Sigmoid colon (tissue), 7 donors: Measurements from ENCODE around the gene ZNF445. TPM values are rescaled to one million over a fixed set of nuclear protein-coding genes. Genes with fewer than 3 reads are reported as not detected.
"Not testable (repeated sequence)": the region's sequence is repeated elsewhere in the genome, so short reads cannot be mapped to it uniquely, and the experiment has no call there.

Experiments
- DNase-seq: peaks from one replicate; pipeline ENCODE4 v3.0.0-alpha.2; 2019
- H3K27ac ChIP-seq, 4 donors: fragments of 200-600 bp; sonication (generic); one replicate each; pipeline ENCODE4 v1.5.1; 2016 to 2019; ENCODE audit warnings: mild to moderate bottlenecking in 1 of 4
- H3K27me3 ChIP-seq, 3 donors: fragments of 200-600 bp; sonication (generic); one replicate each; pipeline ENCODE4 v1.5.1; 2019; ENCODE audit warnings: mild to moderate bottlenecking in 1 of 3
- H3K36me3 ChIP-seq, 4 donors: fragments of 200-600 bp; sonication (generic); one replicate each; pipeline ENCODE4 v1.5.1; 2016 to 2019
- H3K4me1 ChIP-seq, 4 donors: fragments of 200-600 bp; sonication (generic); one replicate each; pipeline ENCODE4 v1.5.1; 2017 to 2019
- H3K4me3 ChIP-seq, 4 donors: fragments of 200-600 bp; sonication (generic); one replicate each; pipeline ENCODE4 v1.5.1; 2017 to 2019; ENCODE audit warnings: mild to moderate bottlenecking in 2 of 4, moderate library complexity in 1 of 4
- H3K9me3 ChIP-seq, 4 donors: fragments of 200-600 bp in 3 of 4; sonication (generic) in 3 of 4; one replicate each; pipeline versions ENCODE4 v1.5.1 to v1.6.1; 2013 to 2019
- EP300 ChIP-seq, 4 donors: sonication (generic); formaldehyde crosslinking; IDR thresholded peaks; one replicate each; pipeline ENCODE4 v1.6.1; 2017; ENCODE audit warnings: antibody characterized with exemption in 4 of 4
- POLR2A ChIP-seq, 2 donors: fragments of 450-650 bp; IDR thresholded peaks; one replicate each; pipeline ENCODE4 v1.6.1; 2016; ENCODE audit warnings: antibody characterized with exemption in 2 of 2, mild to moderate bottlenecking in 2 of 2, moderate library complexity in 2 of 2
- POLR2AphosphoS5 ChIP-seq, 4 donors: sonication (generic); formaldehyde crosslinking; IDR thresholded peaks; one replicate each; pipeline ENCODE4 v1.6.1; 2017; ENCODE audit warnings: antibody characterized with exemption in 4 of 4
- WGBS, 2 donors: extraction: QIAGEN DNeasy Blood & Tissue Kit; methylation state at CpG; one replicate each; pipeline ENCODE4 v1.1.7; 2013; 5-methylcytosine and 5-hydroxymethylcytosine counted together
- intact Hi-C: fragments of 100-400 bp; cut with DNase I; formaldehyde crosslinking; loops from one replicate; pipeline ENCODE4 v1.15.1; 2023
- polyA plus RNA-seq, 3 donors: library from polyadenylated mRNA; stranded (reverse); fragments of 200-250 nt; gene quantifications; one replicate each; pipeline ENCODE4 v1.2.3, GENCODE V29; 2013
- total RNA-seq, 4 donors: library from RNA; depleted of rRNA; stranded (reverse); fragments of >200 nt; gene quantifications; one replicate each; pipeline ENCODE4 v1.1.0, GENCODE V29; 2016
- TF ChIP-seq, protein P1 (sequence below), 4 experiments: fragments of 450-650 bp in 3 of 4; fragments of 200-600 bp in 1 of 4; IDR thresholded peaks; one replicate each; pipeline ENCODE4 v1.5.1; 2016 to 2019; ENCODE audit warnings: antibody characterized with exemption in 4 of 4, mild to moderate bottlenecking in 3 of 4, moderate library complexity in 2 of 4
- donor health status: healthy with polysubstance abuse.
- donor health status: Bipolar disorder and iron deficiency.
- donor health status: healthy.

The ZNF445 gene
- total and polyA plus RNA-seq, 7 donors = 1.2 to 13.3 (median 7.1) TPM

DNA sequence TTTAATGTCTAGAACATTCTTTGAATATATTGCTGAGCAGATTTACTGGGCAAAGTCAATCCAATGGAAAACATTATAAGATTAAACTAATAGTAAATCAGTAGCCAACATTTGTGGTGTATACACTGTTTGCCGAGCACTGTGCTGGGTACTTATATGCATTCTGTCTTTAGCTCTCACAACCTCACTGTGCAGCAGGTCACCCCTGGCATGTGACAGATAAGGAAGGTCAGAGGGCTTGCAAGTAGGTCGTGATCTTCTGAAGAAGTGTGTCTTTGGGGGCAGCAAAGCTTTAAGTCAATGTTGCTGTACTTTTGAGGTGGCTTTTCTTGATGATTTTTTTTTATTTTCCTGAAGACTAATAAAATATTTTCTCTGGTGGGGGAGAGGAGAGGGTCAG is 76.7 kb downstream of the ZNF445 start:
- Histone ChIP-seq H3K36me3 (peaks cover 0 to 42% (median 16%) of the 10 kb centered on the region in 4 donors), H3K9me3 (no peaks in the 10 kb centered on the region), H3K4me1 (no peaks in the 10 kb centered on the region), H3K27ac (no peak overlapping the region), H3K27me3 (no peaks in the 10 kb centered on the region), H3K4me3 (no peak overlapping the region)
- intact Hi-C loops = no loop called here
- DNase-seq = no peak
- TF ChIP-seq EP300 (IDR thresholded peaks at IDR 0.05) = no peak
- no peak for TF ChIP-seq POLR2AphosphoS5 (IDR thresholded peaks at IDR 0.05)
- TF ChIP-seq, protein P1, sequence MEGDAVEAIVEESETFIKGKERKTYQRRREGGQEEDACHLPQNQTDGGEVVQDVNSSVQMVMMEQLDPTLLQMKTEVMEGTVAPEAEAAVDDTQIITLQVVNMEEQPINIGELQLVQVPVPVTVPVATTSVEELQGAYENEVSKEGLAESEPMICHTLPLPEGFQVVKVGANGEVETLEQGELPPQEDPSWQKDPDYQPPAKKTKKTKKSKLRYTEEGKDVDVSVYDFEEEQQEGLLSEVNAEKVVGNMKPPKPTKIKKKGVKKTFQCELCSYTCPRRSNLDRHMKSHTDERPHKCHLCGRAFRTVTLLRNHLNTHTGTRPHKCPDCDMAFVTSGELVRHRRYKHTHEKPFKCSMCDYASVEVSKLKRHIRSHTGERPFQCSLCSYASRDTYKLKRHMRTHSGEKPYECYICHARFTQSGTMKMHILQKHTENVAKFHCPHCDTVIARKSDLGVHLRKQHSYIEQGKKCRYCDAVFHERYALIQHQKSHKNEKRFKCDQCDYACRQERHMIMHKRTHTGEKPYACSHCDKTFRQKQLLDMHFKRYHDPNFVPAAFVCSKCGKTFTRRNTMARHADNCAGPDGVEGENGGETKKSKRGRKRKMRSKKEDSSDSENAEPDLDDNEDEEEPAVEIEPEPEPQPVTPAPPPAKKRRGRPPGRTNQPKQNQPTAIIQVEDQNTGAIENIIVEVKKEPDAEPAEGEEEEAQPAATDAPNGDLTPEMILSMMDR (IDR thresholded peaks at IDR 0.05) = no peak
- no peak for TF ChIP-seq POLR2A (IDR thresholded peaks at IDR 0.05)
- WGBS, 2 donors = 75 to 86% methylated on average over 2 of the region's 2 CpGs

DNA sequence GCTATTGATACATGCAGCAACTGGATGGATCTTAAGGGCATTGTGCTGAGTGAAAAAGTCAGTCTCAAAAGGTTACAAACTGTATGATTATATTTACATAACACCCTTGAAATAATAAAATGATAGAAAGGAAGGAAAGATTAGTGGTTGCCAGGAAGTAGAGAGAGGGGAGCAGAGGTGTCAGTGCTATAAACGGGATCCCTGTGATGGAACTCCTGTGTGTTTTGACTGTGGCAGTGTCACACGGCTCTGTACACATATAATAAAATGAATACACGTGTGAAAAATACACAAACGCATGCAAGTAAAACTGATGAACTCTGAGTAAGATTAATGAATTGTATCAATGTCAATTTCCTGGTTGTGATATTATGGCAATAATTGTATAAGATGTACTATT is 78.6 kb downstream of the ZNF445 start:
- Histone ChIP-seq H3K9me3 (no peaks in the 10 kb centered on the region), H3K36me3 (peaks cover 0 to 42% (median 15%) of the 10 kb centered on the region in 4 donors), H3K4me1 (no peaks in the 10 kb centered on the region), H3K27me3 (no peaks in the 10 kb centered on the region), H3K27ac (no peak overlapping the region), H3K4me3 (no peak overlapping the region)
- no peak for TF ChIP-seq POLR2A (IDR thresholded peaks at IDR 0.05)
- TF ChIP-seq EP300 (IDR thresholded peaks at IDR 0.05) = no peak
- TF ChIP-seq POLR2AphosphoS5 (IDR thresholded peaks at IDR 0.05) = no peak
- TF ChIP-seq, protein P1 (IDR thresholded peaks at IDR 0.05) = no peak
- intact Hi-C loops = no loop called here
- 55 to 77% methylated on average over 4 of the region's 4 CpGs for WGBS, 2 donors
- DNase-seq = no peak

DNA sequence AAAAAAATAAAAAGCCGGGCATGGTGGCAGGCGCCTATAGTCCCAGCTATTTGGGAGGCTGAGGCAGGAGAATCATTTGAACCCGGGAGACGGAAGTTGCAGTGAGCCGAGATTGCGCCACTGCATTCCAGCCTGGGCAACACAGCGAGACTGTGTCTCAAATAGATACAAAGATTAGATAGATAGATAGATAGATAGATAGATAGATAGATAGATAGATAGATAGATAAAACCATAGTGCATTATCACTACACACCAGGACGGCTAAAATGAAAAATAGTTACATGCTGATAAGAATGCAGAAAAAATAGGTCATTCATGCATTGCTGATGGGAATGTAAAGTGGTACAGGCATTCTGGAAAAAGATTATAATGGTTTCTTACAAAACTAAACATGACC is 79.2 kb downstream of the ZNF445 start:
- intact Hi-C loops, H3K27ac ChIP-seq, H3K4me1 ChIP-seq, H3K27me3 ChIP-seq, DNase-seq, H3K9me3 ChIP-seq, H3K4me3 ChIP-seq: not testable (repeated sequence)
- H3K36me3 ChIP-seq = peaks cover 0 to 43% (median 13%) of the 10 kb centered on the region in 4 donors
- WGBS, 2 donors = 96 to 98% methylated on average over 8 of the region's 8 CpGs

DNA sequence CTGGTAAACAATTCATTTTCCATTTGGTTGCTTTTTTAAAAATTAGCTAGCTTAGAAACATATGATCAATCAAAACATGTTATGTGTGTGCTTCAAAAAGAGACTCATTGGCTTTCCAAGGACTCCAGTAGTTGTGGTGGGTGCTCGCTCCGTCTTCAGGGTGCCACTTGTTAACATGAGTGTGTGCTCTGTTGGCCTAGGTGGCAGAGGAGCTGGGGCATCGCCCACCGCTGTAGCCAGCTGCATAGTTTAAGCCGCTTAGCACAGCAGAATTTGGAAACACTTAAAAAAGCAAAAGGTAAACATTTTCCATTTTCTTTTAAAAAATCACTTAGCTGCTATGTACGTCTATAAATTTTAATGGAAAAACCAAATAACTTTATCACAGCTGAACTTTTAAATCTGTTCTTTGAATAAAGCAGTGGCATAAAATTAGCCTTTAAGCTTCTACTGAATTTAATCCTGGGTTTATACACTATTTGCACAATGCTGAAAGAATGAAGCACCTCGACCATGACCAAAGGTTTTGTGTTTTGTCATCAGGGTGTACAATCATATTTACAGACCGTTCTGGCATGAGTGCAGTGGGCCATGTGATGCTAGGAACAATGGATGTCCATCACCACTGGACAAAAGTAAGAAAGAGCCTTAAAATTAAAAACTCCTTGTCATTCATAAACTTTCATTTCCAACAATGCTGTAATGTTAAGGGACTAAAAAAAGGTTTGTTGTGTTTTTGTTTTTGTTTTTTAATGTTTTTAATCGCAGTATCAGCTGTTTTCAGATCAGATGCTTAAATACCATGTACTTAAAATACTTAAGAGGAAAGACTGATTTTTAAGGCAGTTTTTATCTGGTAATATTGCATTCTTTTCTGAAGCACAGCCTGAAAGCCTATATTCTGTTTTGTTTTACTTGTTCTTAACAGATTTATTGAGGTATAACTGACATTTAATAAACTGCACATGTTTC is 81.0 kb downstream of the ZNF445 start:
- DNase-seq = no peak
- intact Hi-C loops = no loop called here
- Histone ChIP-seq H3K4me1 (no peaks in the 10 kb centered on the region), H3K36me3 (peaks cover 0 to 37% (median 11%) of the 10 kb centered on the region in 4 donors), H3K27ac (no peak overlapping the region), H3K27me3 (no peaks in the 10 kb centered on the region), H3K9me3 (no peaks in the 10 kb centered on the region), H3K4me3 (no peak overlapping the region)
- TF ChIP-seq POLR2A (IDR thresholded peaks at IDR 0.05) = no peak
- no peak for TF ChIP-seq EP300 (IDR thresholded peaks at IDR 0.05)
- TF ChIP-seq, protein P1 (IDR thresholded peaks at IDR 0.05) = no peak
- no peak for TF ChIP-seq POLR2AphosphoS5 (IDR thresholded peaks at IDR 0.05)
- 94 to 95% methylated on average over 9 of the region's 9 CpGs for WGBS, 2 donors

DNA sequence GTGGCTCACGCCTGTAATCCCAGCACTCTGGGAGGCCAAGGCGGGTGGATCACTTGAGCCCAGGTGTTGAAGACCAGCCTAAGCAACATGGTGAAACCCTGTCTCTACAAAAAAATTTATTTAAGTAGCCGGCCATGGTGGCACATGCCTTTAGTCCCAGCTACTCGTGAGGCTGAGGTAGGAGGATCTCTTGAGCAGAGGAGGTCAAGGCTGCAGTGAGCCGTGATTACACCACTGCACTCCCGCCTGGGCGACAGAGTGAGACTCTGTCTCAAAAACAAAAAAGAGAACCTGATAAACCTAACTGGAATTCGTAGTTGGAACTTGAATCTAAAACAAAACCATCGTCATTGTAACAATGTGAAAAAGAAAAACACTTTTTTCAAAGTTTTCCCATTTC is 81.8 kb downstream of the ZNF445 start:
- Histone ChIP-seq H3K9me3 (no peaks in the 10 kb centered on the region), H3K36me3 (peaks cover 0 to 30% (median 7%) of the 10 kb centered on the region in 4 donors), H3K4me1 (no peaks in the 10 kb centered on the region), H3K27me3 (no peaks in the 10 kb centered on the region), H3K27ac (no peak overlapping the region), H3K4me3 (no peak overlapping the region)
- WGBS, 2 donors = 96% methylated on average over 9 of the region's 9 CpGs
- TF ChIP-seq EP300 (IDR thresholded peaks at IDR 0.05) = no peak
- TF ChIP-seq POLR2AphosphoS5 (IDR thresholded peaks at IDR 0.05) = no peak
- TF ChIP-seq, protein P1 (IDR thresholded peaks at IDR 0.05) = no peak
- TF ChIP-seq POLR2A (IDR thresholded peaks at IDR 0.05) = no peak
- DNase-seq = no peak
- intact Hi-C loops = no loop called here
